Measurements from ENCODE around the gene LENEP. TPM values are rescaled to one million over a fixed set of nuclear protein-coding genes. Genes with fewer than 3 reads are reported as not detected.

The LENEP gene
- total and polyA plus RNA-seq, 2 of the 8 experiments (the other 6 are each of a cell fraction or from before 2014, with no cell fraction given) = 1.3 TPM; not detected in 1

DNA sequence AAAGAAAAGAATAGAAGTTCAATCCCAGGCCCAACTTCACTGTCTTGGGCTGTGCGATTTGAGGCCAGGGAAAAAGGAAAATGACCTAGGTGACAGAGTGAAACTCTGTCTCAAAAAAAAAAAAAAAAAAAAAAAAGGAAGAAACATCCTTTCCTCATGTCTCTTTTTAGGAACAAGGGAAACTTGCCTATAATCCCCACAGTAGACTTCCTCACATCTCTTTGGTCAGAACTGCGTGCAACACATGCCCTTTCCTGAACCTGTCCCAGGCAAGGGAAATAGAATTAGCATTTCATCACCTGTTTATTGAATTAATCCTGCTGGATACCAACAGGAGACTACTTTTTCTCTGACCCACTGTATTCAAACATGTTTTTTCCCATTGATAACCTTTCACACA is 42.5 kb downstream of the LENEP start:
- no peak overlapping the region for H4K8ac ChIP-seq (ENCODE audit: extremely low read depth, insufficient read depth, low read length)
- no peaks in the 10 kb centered on the region for H3K36me3 ChIP-seq (ENCODE audit: control insufficient read depth in 2 of 4, insufficient read depth in 4 of 4, low read length in 3 of 4)
- DNase-seq (ENCODE audit: low read depth in 1 of 2, low spot score in 2 of 2) (no peak), FAIRE-seq (no peak)
- no peak overlapping the region for H3K18ac ChIP-seq (ENCODE audit: extremely low read depth, low read length)
- no peaks in the 10 kb centered on the region for H3K4me1 ChIP-seq (replicated peaks in 1 of 4; ENCODE audit: control insufficient read depth in 3 of 4, insufficient read depth in 4 of 4, low read length in 3 of 4)
- H3K23ac ChIP-seq (ENCODE audit: insufficient read length) = no peak overlapping the region
- no peaks in the 10 kb centered on the region for H4K20me1 ChIP-seq (replicated peaks in 1 of 2; ENCODE audit: control insufficient read depth in 1 of 2, insufficient read depth in 2 of 2, low read length in 2 of 2)
- H3K79me1 ChIP-seq (ENCODE audit: low read depth, low read length) = no peaks in the 10 kb centered on the region
- H2BK20ac ChIP-seq (ENCODE audit: low read length) = no peak overlapping the region
- H2AFZ ChIP-seq (ENCODE audit: low read length) = no peak overlapping the region
- H3K79me2 ChIP-seq (ENCODE audit: control insufficient read depth in 1 of 2, insufficient read depth in 2 of 2, low read length in 2 of 2) = no peaks in the 10 kb centered on the region
- no peak overlapping the region for H4K5ac ChIP-seq (ENCODE audit: insufficient read length, low read depth, low read length)
- TF ChIP-seq, protein P1, sequence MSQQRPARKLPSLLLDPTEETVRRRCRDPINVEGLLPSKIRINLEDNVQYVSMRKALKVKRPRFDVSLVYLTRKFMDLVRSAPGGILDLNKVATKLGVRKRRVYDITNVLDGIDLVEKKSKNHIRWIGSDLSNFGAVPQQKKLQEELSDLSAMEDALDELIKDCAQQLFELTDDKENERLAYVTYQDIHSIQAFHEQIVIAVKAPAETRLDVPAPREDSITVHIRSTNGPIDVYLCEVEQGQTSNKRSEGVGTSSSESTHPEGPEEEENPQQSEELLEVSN (IDR thresholded peaks at IDR 0.05) = no peak
- TF ChIP-seq SIX5 (IDR thresholded peaks at IDR 0.05; ENCODE audit: low read depth, low read length) (no peak), FOSL1 (IDR thresholded peaks at IDR 0.05; ENCODE audit: insufficient read depth, low read depth, low read length) (no peak), ZNF274 (IDR thresholded peaks at IDR 0.05; ENCODE audit: borderline replicate concordance, extremely low read depth, low read length) (no peak), HDAC2 (IDR thresholded peaks at IDR 0.05; ENCODE audit: borderline replicate concordance in 1 of 2, low read depth in 2 of 2, low read length in 2 of 2) (no peak), PHF8 (conservative IDR thresholded peaks at IDR 0.05; ENCODE audit: low read depth, low read length) (no peak), ASH2L (IDR thresholded peaks at IDR 0.05; ENCODE audit: low read length) (no peak), KDM4A (IDR thresholded peaks at IDR 0.05; ENCODE audit: low read depth, low read length, severe bottlenecking) (no peak), NRF1 (IDR thresholded peaks at IDR 0.05; ENCODE audit: low read depth, low read length) (no peak), SIRT6 (IDR thresholded peaks at IDR 0.05; ENCODE audit: low read length) (no peak), KDM1A (IDR thresholded peaks at IDR 0.05; ENCODE audit: borderline replicate concordance, low read length) (no peak), POLR2AphosphoS5 (IDR thresholded peaks at IDR 0.05; ENCODE audit: low read depth, low read length) (no peak), TCF12 (IDR thresholded peaks at IDR 0.05; ENCODE audit: low read depth, low read length) (no peak), SIN3A (conservative IDR thresholded peaks at IDR 0.05 in 1 of 2, IDR thresholded peaks at IDR 0.05 in 1 of 2; ENCODE audit: low read depth in 1 of 2, low read length in 2 of 2) (no peak)
- H4K91ac ChIP-seq (replicated peaks; ENCODE audit: insufficient read length, low read length) = no peak overlapping the region
- WGBS, 2 experiments (ENCODE audit: extremely low coverage in 1 of 2, insufficient coverage in 1 of 2, insufficient read length in 1 of 2, insufficient replicate concordance in 2 of 2, low coverage in 1 of 2, low lambda C conversion rate in 2 of 2, missing lambda C conversion rate in 1 of 2) = 74% methylated on average over 2 of the region's 2 CpGs; no CpG with 5 or more reads in 1 of the 2 experiments
- H3K56ac ChIP-seq (replicated peaks; ENCODE audit: insufficient read length, low read depth, low read length) = no peak overlapping the region
- no peak overlapping the region for H3K14ac ChIP-seq (ENCODE audit: insufficient read length)
- H3K27ac ChIP-seq (ENCODE audit: low read depth, low read length) = no peak overlapping the region
- no peak overlapping the region for H2BK12ac ChIP-seq (ENCODE audit: low read depth, low read length)
- H2BK120ac ChIP-seq (replicated peaks; ENCODE audit: low read depth, low read length) = no peak overlapping the region
- peaks cover 0 to 2% (median 0%) of the 10 kb centered on the region in 4 experiments; a peak in 2 of 7 replicates for H3K27me3 ChIP-seq (replicated peaks in 1 of 4; ENCODE audit: control insufficient read depth in 3 of 4, extremely low read depth in 1 of 4, insufficient read depth in 3 of 4, low read length in 3 of 4)
- no peak overlapping the region for H3K9ac ChIP-seq (replicated peaks in 1 of 4; ENCODE audit: extremely low read depth in 1 of 4, low read depth in 3 of 4, low read length in 3 of 4)
- no peaks in the 10 kb centered on the region for H3K23me2 ChIP-seq (ENCODE audit: low read depth, low read length)
- ChIA-PET POLR2A (ENCODE audit: partially characterized antibody) (interaction anchor here (8.8 kb wide), 1 partner anchor 16 kb away, joined by 60 read pairs; no protein-coding TSS in a partner anchor), CTCF (ENCODE audit: partially characterized antibody) (interaction anchor here (1.2 to 20.3 kb wide), 3 partner anchors 8 to 21 kb away, joined by 3 to 354 read pairs (median 76); no protein-coding TSS in a partner anchor)
- H2AK5ac ChIP-seq (ENCODE audit: low read depth, low read length) = no peak overlapping the region
- H2BK5ac ChIP-seq (ENCODE audit: low read depth, low read length) = no peak overlapping the region
- no peak overlapping the region for H3K4me3 ChIP-seq (ENCODE audit: extremely low read depth in 1 of 4, insufficient read depth in 2 of 4, low read depth in 3 of 4, low read length in 4 of 4)
- H2BK15ac ChIP-seq (ENCODE audit: low read length) = no peak overlapping the region
- no peaks in the 10 kb centered on the region for H3K9me3 ChIP-seq (ENCODE audit: insufficient read depth in 2 of 2, low read depth in 1 of 2, low read length in 1 of 2)
- no peak overlapping the region for H3K4ac ChIP-seq (replicated peaks; ENCODE audit: insufficient read length, low read depth, low read length)
- no peak overlapping the region for H3K4me2 ChIP-seq (ENCODE audit: insufficient read depth in 1 of 2, low read depth in 2 of 2, low read length in 2 of 2)
